ACC112 (cell line): Measurements from ENCODE around the gene ERBB3.
"Not testable (repeated sequence)": the region's sequence is repeated elsewhere in the genome, so short reads cannot be mapped to it uniquely, and the experiment has no call there.

ENCODE experiments used
- H2AFZ ChIP-seq: fragments of 200-600 bp; sonication (generic); one replicate; pipeline ENCODE4 v1.6.0; 2017; ENCODE audit warnings: antibody characterized with exemption, low read length; ENCODE audit not compliant: unreplicated experiment
- H3K27ac ChIP-seq: fragments of 200-600 bp; sonication (generic); 2 replicates; pipeline ENCODE4 v1.5.1; 2014; ENCODE audit warnings: low read depth, mild to moderate bottlenecking, antibody characterized with exemption, low read length, moderate library complexity
- H3K27me3 ChIP-seq: fragments of 200-600 bp; sonication (generic); 2 replicates; pipeline ENCODE4 v1.6.1; 2014; ENCODE audit warnings: mild to moderate bottlenecking, antibody characterized with exemption, low read length, moderate library complexity, mixed read lengths; ENCODE audit not compliant: insufficient read depth
- H3K36me3 ChIP-seq: fragments of 200-600 bp; sonication (generic); 2 replicates; pipeline ENCODE4 v1.6.1; 2016; ENCODE audit warnings: mild to moderate bottlenecking, antibody characterized with exemption, low read length, moderate library complexity, mixed read lengths; ENCODE audit not compliant: insufficient read depth
- H3K4me1 ChIP-seq: fragments of 200-600 bp; sonication (generic); one replicate; pipeline ENCODE4 v1.6.1; 2016; ENCODE audit warnings: low read length, mixed read lengths; ENCODE audit not compliant: insufficient read depth, unreplicated experiment, control insufficient read depth
- H3K4me3 ChIP-seq: fragments of 200-600 bp; sonication (generic); 2 replicates; pipeline ENCODE4 v1.5.1; 2014; ENCODE audit warnings: mild to moderate bottlenecking, low read depth, low read length
- H3K79me2 ChIP-seq: fragments of 200-600 bp; sonication (generic); one replicate; pipeline ENCODE4 v1.6.0; 2016; ENCODE audit warnings: low read length; ENCODE audit not compliant: control insufficient read depth, unreplicated experiment, insufficient read depth

ERBB3 gene

GRCh38 chr12:56042843-56043242 lies 37.1 kb upstream of the ERBB3 start:
- H3K36me3 ChIP-seq = peaks cover 22% of the 10 kb centered on the region
- peaks cover 23% of the 10 kb centered on the region for H3K4me1 ChIP-seq
- peak overlapping the region; percentile 94; the same call in 1 of the 2 replicates for H3K27ac ChIP-seq
- peak overlapping the region; percentile 93 for H3K4me3 ChIP-seq
- H3K79me2 ChIP-seq = peaks cover 23% of the 10 kb centered on the region
- no peak overlapping the region for H2AFZ ChIP-seq
- H3K27me3 ChIP-seq = no peaks in the 10 kb centered on the region

- no peak overlapping the region for H3K4me3 ChIP-seq
- H2AFZ ChIP-seq = no peak overlapping the region
- peaks cover 22% of the 10 kb centered on the region for H3K36me3 ChIP-seq
- no peaks in the 10 kb centered on the region for H3K27me3 ChIP-seq
- peak overlapping the region; percentile 42; the same call in 1 of the 2 replicates for H3K27ac ChIP-seq
- peaks cover 23% of the 10 kb centered on the region for H3K79me2 ChIP-seq
- peaks cover 18% of the 10 kb centered on the region for H3K4me1 ChIP-seq
These were observed 33.8 kb upstream of the ERBB3 start for GRCh38 chr12:56046027-56046780.

GRCh38 chr12:56053407-56053893 lies 26.5 kb upstream of the ERBB3 start:
- H3K36me3 ChIP-seq = no peaks in the 10 kb centered on the region
- H3K79me2 ChIP-seq = no peaks in the 10 kb centered on the region
- H3K4me3 ChIP-seq = no peak overlapping the region
- H3K27me3 ChIP-seq = no peaks in the 10 kb centered on the region
- no peak overlapping the region for H3K27ac ChIP-seq
- no peak overlapping the region for H2AFZ ChIP-seq
- peaks cover 5% of the 10 kb centered on the region for H3K4me1 ChIP-seq

- not testable (repeated sequence) for H3K4me3 ChIP-seq, H2AFZ ChIP-seq, H3K36me3 ChIP-seq, H3K27me3 ChIP-seq, H3K27ac ChIP-seq, H3K4me1 ChIP-seq, H3K79me2 ChIP-seq
These were observed 20.0 kb upstream of the ERBB3 start for GRCh38 chr12:56059964-56060363.

- Histone ChIP-seq H3K27ac (no peak overlapping the region), H3K27me3 (no peaks in the 10 kb centered on the region), H3K36me3 (no peaks in the 10 kb centered on the region), H3K79me2 (no peaks in the 10 kb centered on the region), H3K4me3 (no peak overlapping the region), H3K4me1 (peaks cover 8% of the 10 kb centered on the region), H2AFZ (no peak overlapping the region)
These were observed 18.0 kb upstream of the ERBB3 start for GRCh38 chr12:56061982-56062381.

- Histone ChIP-seq H3K4me1 (peaks cover 8% of the 10 kb centered on the region), H3K4me3 (no peak overlapping the region)
These were observed 17.0 kb upstream of the ERBB3 start for GRCh38 chr12:56062996-56063395.

GRCh38 chr12:56071648-56072047 lies 8.3 kb upstream of the ERBB3 start:
- no peaks in the 10 kb centered on the region for H3K36me3 ChIP-seq
- H3K27ac ChIP-seq = no peak overlapping the region
- H3K4me1 ChIP-seq = peaks cover 5% of the 10 kb centered on the region
- H2AFZ ChIP-seq = no peak overlapping the region
- H3K4me3 ChIP-seq = no peak overlapping the region
- no peaks in the 10 kb centered on the region for H3K79me2 ChIP-seq
- H3K27me3 ChIP-seq = no peaks in the 10 kb centered on the region

More at GRCh38 chr12:56062996-56063395, 17.0 kb upstream of the ERBB3 start:
- H3K27me3 ChIP-seq = no peaks in the 10 kb centered on the region
- H2AFZ ChIP-seq = no peak overlapping the region
- H3K79me2 ChIP-seq = no peaks in the 10 kb centered on the region
- no peak overlapping the region for H3K27ac ChIP-seq
- no peaks in the 10 kb centered on the region for H3K36me3 ChIP-seq

GRCh38 chr12:56074396-56074795 lies 5.6 kb upstream of the ERBB3 start:
- H3K27ac ChIP-seq = no peak overlapping the region
- peaks cover 5% of the 10 kb centered on the region for H3K4me1 ChIP-seq
- H3K79me2 ChIP-seq = no peaks in the 10 kb centered on the region
- no peak overlapping the region for H3K4me3 ChIP-seq
- no peaks in the 10 kb centered on the region for H3K36me3 ChIP-seq
- no peaks in the 10 kb centered on the region for H3K27me3 ChIP-seq
- H2AFZ ChIP-seq = no peak overlapping the region

- H3K27ac ChIP-seq = not testable (repeated sequence)
These were observed 2.0 kb upstream of the ERBB3 start for GRCh38 chr12:56077966-56078365.

GRCh38 chr12:56078427-56078826 lies 1.5 kb upstream of the ERBB3 start:
- no peak overlapping the region for H3K4me3 ChIP-seq
- H3K4me1 ChIP-seq = no peaks in the 10 kb centered on the region
- peaks cover 27% of the 10 kb centered on the region for H3K27me3 ChIP-seq
- H3K27ac ChIP-seq = no peak overlapping the region
- peak overlapping the region; percentile 86 for H2AFZ ChIP-seq
- no peaks in the 10 kb centered on the region for H3K36me3 ChIP-seq
- no peaks in the 10 kb centered on the region for H3K79me2 ChIP-seq

More at GRCh38 chr12:56077966-56078365, 2.0 kb upstream of the ERBB3 start:
- not testable (repeated sequence) for H3K79me2 ChIP-seq, H2AFZ ChIP-seq, H3K4me1 ChIP-seq, H3K4me3 ChIP-seq, H3K36me3 ChIP-seq
- peaks cover 22% of the 10 kb centered on the region for H3K27me3 ChIP-seq
